Left lobe of liver (tissue), 2 donors: ENCODE data around the gene B3GNT8. TPM values are rescaled to one million over a fixed set of nuclear protein-coding genes. Genes with fewer than 3 reads are reported as not detected.
"Not testable (repeated sequence)": the region's sequence is repeated elsewhere in the genome, so short reads cannot be mapped to it uniquely, and the experiment has no call there.

Experiments used
- ATAC-seq: fragments of 200-7000 bp; cut with Tn5 transposase; one replicate; pipeline ENCODE4 v1.9.1; 2020; ENCODE audit warnings: mild to moderate bottlenecking, moderate library complexity
- DNase-seq: peaks from one replicate; pipeline ENCODE4 v3.0.0-alpha.2; 2020; ENCODE audit warnings: low spot score
- total RNA-seq: library from RNA; stranded (reverse); gene quantifications from one replicate; pipeline ENCODE4 v1.2.1, GENCODE V29; 2021
- donor health status: DM: no; HTN: no; CAD: no; lungs with moderate emphysema.
- donor health status: DM: no; HTN: yes; CAD: no.

The B3GNT8 gene
- total RNA-seq, 1 donor from 2014 or later = 0.65 TPM

DNA sequence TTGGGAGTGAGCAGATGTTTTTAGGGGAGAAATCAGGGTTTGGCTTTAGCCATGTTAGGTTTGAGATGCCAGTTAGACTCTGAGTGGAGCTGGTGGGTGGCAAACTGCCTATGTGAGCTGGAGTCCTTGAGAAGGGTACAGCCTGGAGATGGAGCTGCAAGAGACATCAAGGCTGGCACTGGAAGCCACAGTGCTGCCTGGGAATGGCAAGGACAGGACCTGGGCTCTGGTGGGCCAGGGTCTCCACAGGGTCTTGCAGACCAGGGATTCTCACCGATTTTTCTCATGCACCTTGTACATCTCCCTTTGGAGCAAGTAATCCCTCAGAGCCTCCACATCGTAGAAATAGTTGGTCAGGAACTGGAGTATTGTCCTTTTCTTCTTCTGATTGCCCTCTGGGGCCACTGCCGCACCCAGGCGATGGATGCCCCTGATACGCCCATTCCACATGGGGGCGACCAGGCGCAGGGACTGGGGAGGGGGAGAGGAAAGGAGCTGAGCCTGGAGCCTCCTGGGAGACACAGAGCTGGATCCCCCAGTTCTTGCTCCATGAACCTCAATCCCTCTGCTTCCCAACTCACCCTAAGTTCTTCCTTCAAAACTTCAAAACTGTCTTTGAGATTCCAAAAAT lies 10.9 kb upstream of the B3GNT8 start:
- ATAC-seq (no peak), DNase-seq (no peak)

- no peak for DNase-seq
- no peak for ATAC-seq
Measured at GRCh38 chr19:41436674-41436951, 9.4 kb upstream of the B3GNT8 start.

GRCh38 chr19:41435936-41436673 lies 8.9 kb upstream of the B3GNT8 start:
- no peak for ATAC-seq

DNA sequence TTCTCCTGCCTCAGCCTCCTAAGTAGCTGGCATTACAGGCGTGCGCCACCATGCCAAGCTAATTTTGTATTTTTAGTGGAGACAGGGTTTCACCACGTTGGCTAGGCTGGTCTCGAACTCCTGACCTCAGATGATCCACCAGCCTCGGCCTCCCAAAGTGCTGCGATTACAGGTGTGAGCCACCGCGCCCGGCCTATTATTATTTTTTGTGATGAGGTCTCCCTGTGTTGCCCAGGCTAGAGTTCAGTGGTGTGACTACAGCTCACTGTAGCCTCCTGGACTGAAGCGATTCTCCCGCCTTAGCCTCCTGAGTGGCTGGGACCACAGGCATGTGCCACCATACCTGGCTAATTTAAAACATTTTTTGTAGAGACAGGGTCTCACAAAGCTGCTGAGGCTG lies 8.2 kb upstream of the B3GNT8 start:
- ATAC-seq, DNase-seq: not testable (repeated sequence)

More at GRCh38 chr19:41435936-41436673, 8.9 kb upstream of the B3GNT8 start:
- DNase-seq = no peak

DNA sequence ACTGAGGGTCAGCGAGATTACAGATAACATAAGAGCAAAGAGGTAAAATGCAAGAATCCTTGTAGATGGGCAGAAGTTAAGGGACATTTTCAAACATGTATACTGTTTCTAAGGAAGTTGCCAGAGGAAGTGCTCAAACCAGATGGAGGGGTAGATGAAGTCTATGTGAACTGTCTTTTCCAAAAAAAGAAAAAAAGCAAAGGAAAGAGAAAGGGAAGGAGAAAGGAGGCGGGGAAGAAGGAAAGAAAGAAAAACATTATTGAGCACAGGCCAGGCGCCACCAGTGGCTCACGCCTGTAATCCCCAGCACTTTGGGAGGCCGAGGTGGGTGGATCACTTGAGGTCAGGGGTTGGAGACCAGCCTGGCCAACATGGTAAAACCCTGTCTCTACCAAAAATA lies 7.3 kb upstream of the B3GNT8 start:
- DNase-seq (no peak), ATAC-seq (no peak)

DNA sequence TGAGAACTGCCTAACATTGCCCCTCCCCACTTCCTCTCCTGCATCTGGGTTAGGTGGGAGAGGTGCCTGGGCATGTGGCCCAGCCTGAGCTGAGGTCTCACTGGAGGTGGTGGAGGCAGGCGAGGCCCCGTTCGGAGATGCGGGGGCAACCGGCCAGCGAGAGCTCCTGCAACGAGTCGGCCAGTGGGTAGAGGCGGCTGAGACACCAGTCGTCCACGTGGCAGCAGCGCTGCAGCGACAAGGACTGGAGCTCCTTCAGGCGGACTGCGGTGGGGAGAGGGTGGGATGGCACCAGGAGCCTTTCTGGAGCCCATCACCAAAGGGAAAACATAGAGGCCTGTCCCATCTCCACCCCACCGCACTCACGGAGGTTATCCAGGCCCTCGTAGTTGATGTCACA lies 6.0 kb upstream of the B3GNT8 start:
- no peak for DNase-seq
- no peak for ATAC-seq

DNA sequence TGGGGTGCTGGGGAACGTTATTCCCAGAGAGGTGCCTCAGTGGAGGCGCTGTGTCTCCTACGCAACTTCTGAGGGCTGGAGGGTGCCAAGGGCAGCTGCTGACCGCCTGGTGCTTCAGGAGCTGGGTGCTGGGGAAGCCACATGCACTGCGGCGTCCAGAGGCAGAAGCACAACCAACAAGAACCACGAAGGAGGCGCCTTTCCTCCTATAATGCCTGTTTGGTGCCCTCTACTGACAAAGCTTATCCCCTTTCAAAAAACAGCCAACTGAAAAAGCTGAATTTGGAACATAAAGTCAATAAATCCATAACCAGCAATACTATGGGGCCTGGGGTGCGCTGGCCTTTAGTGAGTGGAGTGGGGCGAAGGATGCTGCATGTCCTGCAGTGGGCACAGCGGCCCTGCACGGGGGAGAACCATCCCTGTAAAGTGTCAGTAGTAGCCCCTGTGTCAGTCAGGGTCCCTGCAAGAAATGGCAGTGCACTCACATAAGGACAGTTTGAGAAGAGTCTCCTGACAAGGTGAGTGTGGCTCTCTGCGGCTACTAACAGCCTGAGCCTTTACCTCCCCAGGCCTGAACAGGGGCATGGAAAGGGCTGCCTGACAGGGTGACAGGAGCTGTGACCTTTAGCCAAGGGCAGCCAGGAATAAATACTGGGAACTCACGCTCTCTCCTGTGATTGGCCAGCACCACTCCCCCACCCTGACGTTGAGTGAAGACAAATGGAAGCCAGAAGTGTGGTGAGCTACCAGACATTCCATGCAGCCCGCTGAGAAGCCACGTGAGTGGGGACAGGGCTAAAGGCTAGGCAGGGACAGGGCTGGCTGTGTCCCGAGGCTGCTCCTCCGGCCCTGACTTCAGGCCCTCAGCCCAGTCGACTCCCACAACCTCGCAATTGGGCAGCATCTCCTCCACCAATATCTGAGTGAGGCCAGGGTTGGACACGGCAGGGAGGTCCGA lies 4.5 kb upstream of the B3GNT8 start:
- ATAC-seq (peak; percentile 85), DNase-seq (peak; percentile 77)

DNA sequence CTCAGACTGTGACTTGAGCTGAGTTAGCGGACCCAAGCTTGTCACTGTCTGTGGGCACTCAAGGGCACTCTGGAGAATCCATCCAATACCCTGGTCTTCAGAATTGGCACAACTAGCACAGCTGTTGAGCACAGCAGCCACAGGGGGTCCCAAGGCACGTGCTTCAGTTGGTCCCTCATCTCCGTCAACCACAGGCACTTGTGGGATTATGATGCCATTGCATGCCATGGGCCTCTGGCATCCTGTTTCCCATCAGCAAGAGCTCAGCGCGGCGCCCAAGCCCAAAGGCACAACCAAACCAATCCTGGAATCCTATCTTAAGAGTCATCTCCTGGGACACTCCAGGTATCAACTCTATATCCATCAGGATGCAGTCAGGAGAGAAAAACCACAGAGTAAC lies 3.7 kb upstream of the B3GNT8 start:
- ATAC-seq (no peak), DNase-seq (no peak)

- ATAC-seq (no peak), DNase-seq (no peak)
Measured at GRCh38 chr19:41428481-41428859, 1.3 kb upstream of the B3GNT8 start.

DNA sequence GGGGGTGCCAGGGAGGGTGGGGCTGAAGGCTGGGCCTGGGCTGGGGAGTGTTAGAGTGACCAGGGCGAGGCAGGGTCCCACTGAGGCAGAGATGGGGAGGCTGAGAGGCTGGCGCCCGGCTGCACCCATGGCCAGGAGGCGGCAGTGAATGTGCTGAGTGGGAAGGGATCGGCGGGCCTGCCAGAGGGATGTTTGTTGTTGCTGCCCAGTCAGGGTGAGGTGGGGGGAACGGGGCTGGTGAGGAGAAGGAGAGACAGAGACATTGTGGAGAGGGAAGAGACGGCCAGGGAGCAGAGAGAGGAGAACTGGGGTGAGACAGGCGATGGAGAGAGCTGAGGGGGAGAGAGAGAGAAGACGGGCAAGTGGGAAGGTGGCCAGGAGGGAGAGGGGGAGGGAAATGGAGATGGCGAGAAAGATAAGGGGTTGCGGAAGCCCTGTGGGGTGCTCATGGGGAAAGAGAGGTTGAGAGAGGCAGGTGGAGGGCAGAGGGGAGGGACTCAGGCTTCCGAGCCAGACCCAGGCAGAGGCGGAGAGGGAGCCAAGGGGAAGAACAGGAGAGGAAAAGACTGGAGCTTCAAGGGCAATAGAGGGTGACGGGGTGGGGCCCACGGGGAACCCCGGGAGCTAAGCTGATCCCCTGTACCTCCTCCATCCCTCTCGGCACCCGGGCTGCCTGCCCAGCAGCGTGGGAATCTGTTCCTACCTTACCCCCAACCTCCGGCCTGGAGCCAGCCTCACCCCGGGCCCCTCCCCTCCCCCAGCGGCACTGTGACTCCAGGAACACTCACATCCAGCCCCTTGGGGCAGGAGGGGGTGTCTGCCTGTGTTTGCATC lies 690 bp upstream of the B3GNT8 start:
- ATAC-seq (no peak), DNase-seq (no peak)

GRCh38 chr19:41426116-41426841 lies 895 bp downstream of the B3GNT8 start:
- ATAC-seq (no peak), DNase-seq (no peak)

- ATAC-seq = no peak
Measured at GRCh38 chr19:41425174-41426115, 1.7 kb downstream of the B3GNT8 start.

DNA sequence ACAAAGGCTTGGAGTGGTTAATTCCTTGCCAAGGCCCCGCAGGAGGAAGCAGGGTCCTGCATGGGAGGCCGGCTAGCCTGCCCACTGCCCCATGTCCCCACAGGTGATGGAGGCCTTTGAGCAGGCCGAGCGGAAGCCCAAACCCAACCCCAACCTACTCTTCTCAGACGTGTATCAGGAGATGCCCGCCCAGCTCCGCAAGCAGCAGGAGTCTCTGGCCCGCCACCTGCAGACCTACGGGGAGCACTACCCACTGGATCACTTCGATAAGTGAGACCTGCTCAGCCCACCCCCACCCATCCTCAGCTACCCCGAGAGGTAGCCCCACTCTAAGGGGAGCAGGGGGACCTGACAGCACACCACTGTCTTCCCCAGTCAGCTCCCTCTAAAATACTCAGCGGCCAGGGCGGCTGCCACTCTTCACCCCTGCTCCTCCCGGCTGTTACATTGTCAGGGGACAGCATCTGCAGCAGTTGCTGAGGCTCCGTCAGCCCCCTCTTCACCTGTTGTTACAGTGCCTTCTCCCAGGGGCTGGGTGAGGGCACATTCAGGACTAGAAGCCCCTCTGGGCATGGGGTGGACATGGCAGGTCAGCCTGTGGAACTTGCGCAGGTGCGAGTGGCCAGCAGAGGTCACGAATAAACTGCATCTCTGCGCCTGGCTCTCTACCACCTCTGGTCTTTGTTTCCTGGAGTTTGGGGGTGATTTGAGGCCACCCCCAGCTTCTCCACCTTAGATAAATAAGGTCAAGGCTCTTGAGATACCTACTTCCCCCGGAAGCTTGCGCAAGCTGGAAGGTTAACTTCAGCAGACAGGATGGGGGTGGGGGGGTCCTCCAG lies 2.6 kb downstream of the B3GNT8 start:
- no peak for ATAC-seq
- DNase-seq = no peak

More at GRCh38 chr19:41425174-41426115, 1.7 kb downstream of the B3GNT8 start:
- no peak for DNase-seq

DNA sequence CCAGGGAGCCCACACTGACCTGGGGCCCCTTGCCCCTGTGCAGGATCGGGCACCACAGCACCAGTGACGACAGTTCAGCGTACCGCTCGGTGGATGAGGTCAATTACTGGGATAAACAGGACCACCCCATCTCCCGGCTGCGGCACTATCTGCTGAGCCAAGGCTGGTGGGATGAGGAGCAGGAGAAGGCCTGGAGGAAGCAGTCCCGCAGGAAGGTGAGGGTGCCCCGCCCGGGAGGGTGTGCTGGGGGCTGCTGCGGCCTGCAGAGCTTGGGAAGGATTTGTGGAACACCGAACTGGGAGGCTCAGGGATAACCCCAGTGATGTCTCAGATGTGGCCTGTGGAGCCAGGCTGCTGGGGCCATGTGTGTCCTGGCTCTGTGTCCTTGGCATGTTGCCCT lies 4.2 kb downstream of the B3GNT8 start:
- no peak for ATAC-seq
- no peak for DNase-seq

DNA sequence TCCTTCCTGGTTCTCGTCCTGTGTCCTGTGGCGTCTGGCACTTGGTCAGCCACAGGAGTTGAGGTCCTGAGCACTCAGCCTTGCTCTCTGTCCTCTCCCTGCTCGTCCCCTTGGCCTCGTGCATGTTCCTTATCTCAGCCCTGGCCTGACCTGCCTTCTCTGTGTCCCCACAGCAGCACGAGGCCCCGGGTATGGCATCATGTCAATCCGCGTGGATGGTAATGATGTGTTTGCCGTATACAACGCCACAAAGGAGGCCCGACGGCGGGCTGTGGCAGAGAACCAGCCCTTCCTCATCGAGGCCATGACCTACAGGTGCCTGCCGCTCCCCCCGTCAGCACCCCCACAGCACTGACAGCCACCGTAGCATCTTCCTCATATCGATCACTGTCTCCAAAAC lies 4.7 kb downstream of the B3GNT8 start:
- ATAC-seq (no peak), DNase-seq (no peak)

- ATAC-seq = no peak
- DNase-seq = no peak
Measured at GRCh38 chr19:41421973-41422372, 5.2 kb downstream of the B3GNT8 start.

DNA sequence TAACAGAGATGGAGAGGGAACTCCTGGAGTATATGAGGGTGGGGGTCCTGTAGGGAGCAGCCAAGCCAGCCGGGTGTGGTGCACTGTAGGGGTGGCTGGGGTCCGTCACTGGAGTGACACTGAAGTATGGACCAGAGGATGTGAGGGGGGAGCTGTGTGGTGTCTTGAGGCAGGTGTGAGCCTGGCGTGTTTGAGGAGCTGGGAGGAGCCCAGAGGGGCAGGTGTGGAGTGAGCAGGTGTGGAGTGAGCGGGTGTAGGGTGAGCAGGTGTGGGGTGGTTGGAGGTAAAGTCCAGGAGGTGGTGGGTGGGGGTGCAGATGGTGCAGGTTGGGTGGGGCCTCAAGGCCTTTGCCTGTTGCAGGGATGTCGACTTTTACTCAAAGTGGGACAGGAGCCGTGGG lies 5.9 kb downstream of the B3GNT8 start:
- DNase-seq (no peak), ATAC-seq (no peak)
